T-helper 2 cell (primary cell): ENCODE data around the gene MORC1.
A peak's percentile ranks its signal among the peaks of the same experiment; 100 is the strongest.

ENCODE experiments used
- DNase-seq, 5 experiments: peaks; one replicate each; pipeline versions ENCODE4 v3.0.0 to v3.0.0-alpha.2; 2012 to 2022

The MORC1 gene

DNA sequence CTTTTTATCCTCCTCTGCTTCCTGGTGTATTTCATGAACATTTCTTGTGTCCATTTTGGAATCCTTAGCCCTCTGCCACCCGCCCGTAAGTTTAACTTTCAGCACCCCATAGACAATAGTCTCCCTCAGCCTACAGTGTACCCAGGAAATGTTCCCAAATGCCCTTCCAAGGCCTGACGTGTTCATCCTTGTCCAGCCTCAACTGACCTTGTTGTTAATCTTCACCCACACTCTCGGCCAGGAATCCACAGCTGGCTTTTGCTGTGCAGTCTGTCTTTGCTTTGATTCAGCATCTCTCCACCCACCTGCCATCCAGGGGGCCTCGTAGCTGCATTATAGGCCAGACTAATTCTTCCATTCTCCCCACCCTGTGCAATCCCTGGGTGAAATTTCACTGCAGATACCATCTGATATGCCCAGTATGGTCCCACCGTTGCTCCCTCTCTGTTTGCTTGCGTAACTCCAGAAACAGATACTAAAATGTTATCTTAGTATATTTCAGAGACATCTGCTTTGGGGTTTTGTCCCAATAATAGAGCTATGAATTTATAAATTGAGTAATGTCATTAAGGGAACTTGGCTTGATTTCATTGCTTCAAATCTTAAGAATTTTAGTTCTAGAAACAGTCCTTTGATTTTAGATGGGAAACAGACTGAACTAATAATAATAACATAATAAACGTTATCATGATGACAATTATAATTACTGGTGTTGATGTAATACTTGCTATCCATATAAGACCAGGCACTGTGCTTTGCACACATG is 180.8 kb downstream of the MORC1 start:
- no peak for DNase-seq

DNA sequence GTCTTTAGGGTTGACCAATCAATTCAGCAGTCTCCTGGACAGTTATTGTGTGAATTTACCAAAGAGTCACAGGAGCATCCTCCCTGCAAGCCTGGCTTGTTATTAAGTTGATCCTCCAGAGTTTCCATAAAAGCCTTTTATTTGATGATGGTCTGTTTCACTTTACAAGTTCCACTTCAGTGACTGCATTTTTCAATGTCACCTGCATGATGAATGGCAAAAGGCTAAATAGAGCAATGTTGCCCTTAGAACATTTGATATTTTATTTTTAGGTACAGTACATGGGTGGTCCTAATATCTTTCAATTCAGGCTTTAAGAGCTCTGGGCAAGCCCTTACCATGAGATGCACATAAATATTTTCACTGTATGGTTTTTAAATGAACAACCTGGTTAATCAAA is 186.9 kb downstream of the MORC1 start:
- no peak for DNase-seq

DNA sequence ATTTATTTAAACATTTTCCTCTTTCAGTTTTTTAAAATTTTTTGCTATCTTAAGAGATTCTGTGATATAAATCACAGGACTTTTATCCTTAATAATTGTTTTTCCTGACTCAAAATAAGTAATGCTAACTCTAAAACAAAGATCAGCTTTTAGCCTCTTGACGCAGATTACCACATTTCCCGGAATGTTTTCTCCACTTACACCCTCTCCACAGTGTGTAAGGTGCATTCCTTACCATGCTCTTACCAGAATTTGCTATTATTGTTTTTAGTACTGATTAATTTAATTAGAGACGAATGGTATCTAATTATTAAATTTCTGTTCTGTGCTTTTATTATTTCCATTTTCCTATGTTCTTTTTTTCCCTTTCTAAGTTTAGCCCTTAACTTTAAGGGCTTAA is 199.1 kb downstream of the MORC1 start:
- DNase-seq, result no peak

DNA sequence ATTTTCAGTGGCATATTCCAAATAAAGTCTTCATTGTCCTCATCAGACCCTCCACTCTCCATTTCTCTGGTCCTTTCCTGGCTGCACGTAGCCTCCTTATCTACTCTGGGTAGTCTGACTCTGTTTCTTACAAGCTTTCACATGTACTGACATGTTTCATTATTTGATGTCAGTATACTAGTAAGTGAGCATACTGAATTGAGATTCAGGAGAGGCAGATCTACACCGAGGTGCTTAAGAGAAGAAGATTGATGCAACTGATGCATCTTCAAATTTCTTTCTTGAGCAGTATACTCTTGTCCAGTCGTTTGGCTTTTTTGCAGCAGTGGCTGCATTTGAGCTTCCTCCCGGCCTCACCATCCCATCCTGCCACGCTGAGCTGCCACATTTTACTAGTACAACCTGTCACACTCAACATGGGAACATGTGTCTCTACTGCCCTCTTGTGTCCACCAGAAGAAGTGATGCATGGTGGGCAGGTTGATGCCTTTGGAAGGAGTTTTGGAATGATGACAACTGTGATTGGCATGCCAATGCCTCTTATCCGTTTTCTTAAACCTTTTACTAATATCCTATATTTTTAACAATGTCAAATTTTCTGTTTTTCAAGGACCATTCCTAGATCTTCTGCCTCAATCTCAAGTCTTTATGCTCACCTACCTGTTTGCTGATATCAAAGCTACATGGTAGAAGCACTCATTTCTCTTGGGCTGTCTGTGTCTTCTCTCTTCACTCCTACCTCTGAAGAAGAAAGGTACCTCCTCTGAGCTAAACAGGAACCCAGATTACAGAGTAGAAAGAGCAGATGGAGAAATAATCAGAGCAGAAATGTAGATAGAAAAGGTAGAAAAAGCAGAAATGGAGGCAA is 202.9 kb downstream of the MORC1 start:
- DNase-seq, result peak in 4 of 5 experiments; percentile 35 to 87 (median 42)

DNA sequence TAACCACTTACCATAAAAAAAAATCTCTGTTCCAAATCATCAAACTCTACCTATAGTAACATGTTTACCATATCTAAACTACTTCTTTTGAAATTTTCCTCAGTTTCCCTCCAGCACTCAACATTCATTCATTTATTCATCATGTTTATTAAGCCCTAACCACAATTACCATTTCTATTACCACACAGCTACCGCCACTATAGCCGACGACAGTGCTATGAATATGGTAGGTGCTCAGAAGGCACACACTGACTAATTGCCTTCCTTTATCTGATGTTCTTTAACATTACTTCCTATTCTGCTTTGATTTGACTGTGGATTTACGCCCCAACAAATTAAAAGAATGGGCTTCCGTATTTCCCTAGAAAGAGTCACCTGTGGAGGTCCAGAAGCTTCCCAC is 208.1 kb downstream of the MORC1 start:
- no peak for DNase-seq
